ENCODE measurements around the gene C17orf100.

The C17orf100 gene

GRCh38 chr17:6626616-6627015 lies 24.9 kb upstream of the C17orf100 start:
- H3K18ac ChIP-seq (ENCODE audit: low read depth in 1 of 2, low read length in 2 of 2): no peak overlapping the region
- H4K8ac ChIP-seq (ENCODE audit: low read length): no peak overlapping the region
- H2AK5ac ChIP-seq (ENCODE audit: low read length, severe bottlenecking): no peak overlapping the region
- H3K27me3 ChIP-seq (ENCODE audit: control insufficient read depth in 1 of 2, insufficient read depth in 1 of 2, low read length in 2 of 2): no peaks in the 10 kb centered on the region
- no peak overlapping the region for H2AFZ ChIP-seq (ENCODE audit: low read depth, low read length)
- no peaks in the 10 kb centered on the region for H3K4me1 ChIP-seq (ENCODE audit: control insufficient read depth, insufficient read depth, low read depth, low read length)
- no peaks in the 10 kb centered on the region for H3K9me3 ChIP-seq (ENCODE audit: control insufficient read depth, low read length)
- H3K4me3 ChIP-seq (ENCODE audit: insufficient read depth in 1 of 2, low read depth in 1 of 2, low read length in 2 of 2): no peak overlapping the region
- no peak overlapping the region for H2BK12ac ChIP-seq (ENCODE audit: low read length in 2 of 2)
- H3K9ac ChIP-seq (ENCODE audit: low read length): no peak overlapping the region
- H3K4ac ChIP-seq (ENCODE audit: low read depth in 1 of 2, low read length in 2 of 2): no peak overlapping the region
- no peak overlapping the region for H4K91ac ChIP-seq (ENCODE audit: low read length)
- no peak overlapping the region for H3K4me2 ChIP-seq (ENCODE audit: low read length, poor library complexity, severe bottlenecking)
- H2BK5ac ChIP-seq (ENCODE audit: low read depth, low read length, poor library complexity, severe bottlenecking): no peak overlapping the region
- H2BK120ac ChIP-seq (ENCODE audit: low read depth, low read length): no peak overlapping the region
- peaks cover 27% of the 10 kb centered on the region for H3K79me1 ChIP-seq (replicated peaks; ENCODE audit: low read length, poor library complexity, severe bottlenecking)
- 93% methylated on average over 4 of the region's 6 CpGs for WGBS
- H3K27ac ChIP-seq (ENCODE audit: low read length, poor library complexity, severe bottlenecking): no peak overlapping the region
- H3K23ac ChIP-seq (ENCODE audit: low read length in 2 of 2): no peak overlapping the region
- peaks cover 6 to 91% of the 10 kb centered on the region in 2 experiments for H3K36me3 ChIP-seq (ENCODE audit: control insufficient read depth in 1 of 2, insufficient read depth in 2 of 2, low read depth in 1 of 2, low read length in 2 of 2)
- DNase-seq: no peak
- no peak overlapping the region for H3K14ac ChIP-seq (ENCODE audit: low read length in 2 of 2)
- H2BK15ac ChIP-seq (ENCODE audit: low read depth, poor library complexity, severe bottlenecking): no peak overlapping the region

- H4K8ac ChIP-seq (ENCODE audit: low read length): no peak overlapping the region
- H2AK5ac ChIP-seq (ENCODE audit: low read length, severe bottlenecking): no peak overlapping the region
- no peak overlapping the region for H3K4ac ChIP-seq (ENCODE audit: low read depth in 1 of 2, low read length in 2 of 2)
- no peak overlapping the region for H2BK120ac ChIP-seq (ENCODE audit: low read depth, low read length)
- H3K4me3 ChIP-seq (ENCODE audit: insufficient read depth in 1 of 2, low read depth in 1 of 2, low read length in 2 of 2): no peak overlapping the region
- no peak overlapping the region for H2BK15ac ChIP-seq (ENCODE audit: low read depth, poor library complexity, severe bottlenecking)
- no peak overlapping the region for H3K27ac ChIP-seq (ENCODE audit: low read length, poor library complexity, severe bottlenecking)
- no peak overlapping the region for H2AFZ ChIP-seq (ENCODE audit: low read depth, low read length)
- no peak overlapping the region for H3K9ac ChIP-seq (ENCODE audit: low read length)
- H3K23ac ChIP-seq (ENCODE audit: low read length in 2 of 2): no peak overlapping the region
- H2BK5ac ChIP-seq (ENCODE audit: low read depth, low read length, poor library complexity, severe bottlenecking): no peak overlapping the region
- H4K91ac ChIP-seq (ENCODE audit: low read length): no peak overlapping the region
- no peaks in the 10 kb centered on the region for H3K9me3 ChIP-seq (ENCODE audit: control insufficient read depth, low read length)
- H3K79me1 ChIP-seq (replicated peaks; ENCODE audit: low read length, poor library complexity, severe bottlenecking): peaks cover 28% of the 10 kb centered on the region
- no peak overlapping the region for H3K4me2 ChIP-seq (ENCODE audit: low read length, poor library complexity, severe bottlenecking)
- H3K18ac ChIP-seq (ENCODE audit: low read depth in 1 of 2, low read length in 2 of 2): no peak overlapping the region
- WGBS: 31% methylated on average over 1 of the region's 1 CpG
- no peaks in the 10 kb centered on the region for H3K27me3 ChIP-seq (ENCODE audit: control insufficient read depth in 1 of 2, insufficient read depth in 1 of 2, low read length in 2 of 2)
- DNase-seq: no peak
- no peak overlapping the region for H3K14ac ChIP-seq (ENCODE audit: low read length in 2 of 2)
- H2BK12ac ChIP-seq (ENCODE audit: low read length in 2 of 2): no peak overlapping the region
- peaks cover 8 to 89% of the 10 kb centered on the region in 2 experiments for H3K36me3 ChIP-seq (ENCODE audit: control insufficient read depth in 1 of 2, insufficient read depth in 2 of 2, low read depth in 1 of 2, low read length in 2 of 2)
- no peaks in the 10 kb centered on the region for H3K4me1 ChIP-seq (ENCODE audit: control insufficient read depth, insufficient read depth, low read depth, low read length)
Measured at GRCh38 chr17:6627019-6627418, 24.5 kb upstream of the C17orf100 start.

GRCh38 chr17:6630390-6630789 lies 21.2 kb upstream of the C17orf100 start:
- Histone ChIP-seq H3K4me3 (ENCODE audit: insufficient read depth in 1 of 2, low read depth in 1 of 2, low read length in 2 of 2) (no peak overlapping the region), H3K14ac (ENCODE audit: low read length in 2 of 2) (no peak overlapping the region), H3K23ac (ENCODE audit: low read length in 2 of 2) (no peak overlapping the region), H2BK5ac (ENCODE audit: low read depth, low read length, poor library complexity, severe bottlenecking) (no peak overlapping the region), H3K4ac (ENCODE audit: low read depth in 1 of 2, low read length in 2 of 2) (no peak overlapping the region), H4K91ac (ENCODE audit: low read length) (no peak overlapping the region), H3K4me1 (ENCODE audit: control insufficient read depth, insufficient read depth, low read depth, low read length) (no peaks in the 10 kb centered on the region), H3K36me3 (ENCODE audit: control insufficient read depth in 1 of 2, insufficient read depth in 2 of 2, low read depth in 1 of 2, low read length in 2 of 2) (peaks cover 8 to 91% of the 10 kb centered on the region in 2 experiments), H3K18ac (ENCODE audit: low read depth in 1 of 2, low read length in 2 of 2) (no peak overlapping the region), H2BK120ac (ENCODE audit: low read depth, low read length) (no peak overlapping the region), H3K79me1 (replicated peaks; ENCODE audit: low read length, poor library complexity, severe bottlenecking) (peaks cover 25% of the 10 kb centered on the region), H2AFZ (ENCODE audit: low read depth, low read length) (no peak overlapping the region), H2BK12ac (ENCODE audit: low read length in 2 of 2) (no peak overlapping the region), H2BK15ac (ENCODE audit: low read depth, poor library complexity, severe bottlenecking) (no peak overlapping the region), H3K9ac (ENCODE audit: low read length) (no peak overlapping the region), H2AK5ac (ENCODE audit: low read length, severe bottlenecking) (no peak overlapping the region), H3K9me3 (ENCODE audit: control insufficient read depth, low read length) (peaks cover 6% of the 10 kb centered on the region), H4K8ac (ENCODE audit: low read length) (no peak overlapping the region), H3K4me2 (ENCODE audit: low read length, poor library complexity, severe bottlenecking) (no peak overlapping the region), H3K27me3 (ENCODE audit: control insufficient read depth in 1 of 2, insufficient read depth in 1 of 2, low read length in 2 of 2) (no peaks in the 10 kb centered on the region), H3K27ac (ENCODE audit: low read length, poor library complexity, severe bottlenecking) (no peak overlapping the region)
- no CpG with 5 or more reads among the region's 1 CpG for WGBS
- DNase-seq: no peak

GRCh38 chr17:6632530-6632929 lies 19.0 kb upstream of the C17orf100 start:
- DNase-seq: no peak
- Histone ChIP-seq H2BK15ac (ENCODE audit: low read depth, poor library complexity, severe bottlenecking) (no peak overlapping the region), H4K91ac (ENCODE audit: low read length) (no peak overlapping the region), H2BK120ac (ENCODE audit: low read depth, low read length) (no peak overlapping the region), H3K9ac (ENCODE audit: low read length) (no peak overlapping the region), H3K27me3 (ENCODE audit: control insufficient read depth in 1 of 2, insufficient read depth in 1 of 2, low read length in 2 of 2) (no peaks in the 10 kb centered on the region), H2BK5ac (ENCODE audit: low read depth, low read length, poor library complexity, severe bottlenecking) (no peak overlapping the region), H3K4me3 (ENCODE audit: insufficient read depth in 1 of 2, low read depth in 1 of 2, low read length in 2 of 2) (no peak overlapping the region), H3K9me3 (ENCODE audit: control insufficient read depth, low read length) (peaks cover 6% of the 10 kb centered on the region), H3K4me2 (ENCODE audit: low read length, poor library complexity, severe bottlenecking) (no peak overlapping the region), H2AK5ac (ENCODE audit: low read length, severe bottlenecking) (no peak overlapping the region), H3K18ac (ENCODE audit: low read depth in 1 of 2, low read length in 2 of 2) (no peak overlapping the region), H3K79me1 (replicated peaks; ENCODE audit: low read length, poor library complexity, severe bottlenecking) (peaks cover 38% of the 10 kb centered on the region), H2BK12ac (ENCODE audit: low read length in 2 of 2) (no peak overlapping the region), H3K27ac (ENCODE audit: low read length, poor library complexity, severe bottlenecking) (no peak overlapping the region), H4K8ac (ENCODE audit: low read length) (no peak overlapping the region), H3K36me3 (ENCODE audit: control insufficient read depth in 1 of 2, insufficient read depth in 2 of 2, low read depth in 1 of 2, low read length in 2 of 2) (peaks cover 22 to 78% of the 10 kb centered on the region in 2 experiments), H3K14ac (ENCODE audit: low read length in 2 of 2) (no peak overlapping the region), H3K4ac (ENCODE audit: low read depth in 1 of 2, low read length in 2 of 2) (no peak overlapping the region), H2AFZ (ENCODE audit: low read depth, low read length) (no peak overlapping the region), H3K4me1 (ENCODE audit: control insufficient read depth, insufficient read depth, low read depth, low read length) (peaks cover 6% of the 10 kb centered on the region), H3K23ac (ENCODE audit: low read length in 2 of 2) (no peak overlapping the region)
